Heart left ventricle (tissue), 13 donors: ENCODE measurements around the gene LARP4.

ENCODE experiments used
- POLR2A ChIP-seq, 2 donors: fragments of 450-650 bp; IDR thresholded peaks; one replicate each; pipeline ENCODE4 v1.6.1; 2017; ENCODE audit warnings: antibody characterized with exemption in 2 of 2, mild to moderate bottlenecking in 2 of 2, moderate library complexity in 2 of 2
- TF ChIP-seq, protein P1 (sequence below), 12 donors: fragments of 200-600 bp; sonication (generic) in 4 of 12; IDR thresholded peaks; one replicate each; pipeline versions ENCODE4 v1.5.0 to v1.8.0; 2018 to 2022; ENCODE audit warnings: antibody characterized with exemption in 12 of 12, mild to moderate bottlenecking in 5 of 12
- donor health status: ischemic (EF 13 %, LVEDD 7.1; RV severe dilation, severe dysfunction).
- donor health status: DM: no; HTN: yes; CAD: no.
- donor health status: DM: no; HTN: no; CAD: no.
- donor health status: ischemic (EF 25% LVEDD 6.9; RV normal size, moderate dysfunction).
- donor health status: ischemic (EF 25% LVEDD 5.7; RV mildly dilated, moderate dysfunction).
- donor health status: ischemic (EF 35%, LVEDD 5.7; RV mildly dilated, moderate dysfunction).
- donor health status: nonischemic (EF 11% LVEDD 7.7; RV severe dilation, severe dysfunction).
- donor health status: DM: yes; HTN: yes; CAD: no.
- donor health status: PGD.
- donor health status: ischemic (EF 29% LVEDD 5.4; RV normal size, mild dysfunction).
- donor health status: nonischemic (EF 23%, LVEDD 6.1; RV moderate dilation, normal function).

DNA sequence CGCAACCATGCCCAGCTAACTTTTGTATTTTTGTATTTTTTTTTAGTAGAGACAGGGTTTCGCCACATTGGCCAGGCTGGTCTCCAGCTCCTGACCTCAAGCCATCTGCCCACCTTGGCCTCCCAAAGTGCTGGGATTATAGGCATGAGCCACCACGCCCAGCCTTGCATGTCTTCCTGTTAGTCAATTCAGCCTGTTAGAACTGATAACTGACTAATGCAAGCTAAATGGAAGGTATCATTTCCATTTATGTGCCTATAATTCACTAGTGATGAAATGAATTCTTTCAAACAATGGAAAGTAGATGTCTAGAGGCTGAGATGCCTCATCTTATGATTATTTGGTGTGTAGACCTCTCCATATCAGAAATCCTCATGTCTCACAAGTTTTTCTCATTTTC, 66.8 kb downstream of the LARP4 start:
- TF ChIP-seq, protein P1, sequence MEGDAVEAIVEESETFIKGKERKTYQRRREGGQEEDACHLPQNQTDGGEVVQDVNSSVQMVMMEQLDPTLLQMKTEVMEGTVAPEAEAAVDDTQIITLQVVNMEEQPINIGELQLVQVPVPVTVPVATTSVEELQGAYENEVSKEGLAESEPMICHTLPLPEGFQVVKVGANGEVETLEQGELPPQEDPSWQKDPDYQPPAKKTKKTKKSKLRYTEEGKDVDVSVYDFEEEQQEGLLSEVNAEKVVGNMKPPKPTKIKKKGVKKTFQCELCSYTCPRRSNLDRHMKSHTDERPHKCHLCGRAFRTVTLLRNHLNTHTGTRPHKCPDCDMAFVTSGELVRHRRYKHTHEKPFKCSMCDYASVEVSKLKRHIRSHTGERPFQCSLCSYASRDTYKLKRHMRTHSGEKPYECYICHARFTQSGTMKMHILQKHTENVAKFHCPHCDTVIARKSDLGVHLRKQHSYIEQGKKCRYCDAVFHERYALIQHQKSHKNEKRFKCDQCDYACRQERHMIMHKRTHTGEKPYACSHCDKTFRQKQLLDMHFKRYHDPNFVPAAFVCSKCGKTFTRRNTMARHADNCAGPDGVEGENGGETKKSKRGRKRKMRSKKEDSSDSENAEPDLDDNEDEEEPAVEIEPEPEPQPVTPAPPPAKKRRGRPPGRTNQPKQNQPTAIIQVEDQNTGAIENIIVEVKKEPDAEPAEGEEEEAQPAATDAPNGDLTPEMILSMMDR (IDR thresholded peaks at IDR 0.05) = no peak
- TF ChIP-seq POLR2A (IDR thresholded peaks at IDR 0.05) = no peak
